RWPE1 (cell line): ENCODE data around the gene CRNKL1.

Source experiments
- CTCF ChIA-PET: fragments of 350-600 bp; sonication (Branson Sonifier 250); formaldehyde crosslinking; extraction: SDS; loops from one replicate; lab custom pipeline; 2021; lab: Yijun Ruan, JAX
- POLR2A ChIA-PET: fragments of 400-600 bp; formaldehyde crosslinking; extraction: SDS; loops from one replicate; lab custom pipeline; 2020; ENCODE audit warnings: antibody characterized with exemption; ENCODE audit not compliant: low non-redundant PET; lab: Yijun Ruan, JAX
- DNase-seq: peaks from one replicate; pipeline ENCODE4 v3.0.0; 2012; ENCODE audit warnings: low spot score
- H3K27ac ChIP-seq: fragments of 450-650 bp; 2 replicates; pipeline ENCODE4 v1.5.1; 2017
- TF ChIP-seq, protein P1 (sequence below): fragments of 450-650 bp; conservative IDR thresholded peaks from 2 replicates; pipeline ENCODE4 v1.5.1; 2017; ENCODE audit warnings: low read depth, mild to moderate bottlenecking

Gene CRNKL1

GRCh38 chr20:20018366-20018765 is 33.9 kb downstream of the CRNKL1 start:
- TF ChIP-seq, protein P1, sequence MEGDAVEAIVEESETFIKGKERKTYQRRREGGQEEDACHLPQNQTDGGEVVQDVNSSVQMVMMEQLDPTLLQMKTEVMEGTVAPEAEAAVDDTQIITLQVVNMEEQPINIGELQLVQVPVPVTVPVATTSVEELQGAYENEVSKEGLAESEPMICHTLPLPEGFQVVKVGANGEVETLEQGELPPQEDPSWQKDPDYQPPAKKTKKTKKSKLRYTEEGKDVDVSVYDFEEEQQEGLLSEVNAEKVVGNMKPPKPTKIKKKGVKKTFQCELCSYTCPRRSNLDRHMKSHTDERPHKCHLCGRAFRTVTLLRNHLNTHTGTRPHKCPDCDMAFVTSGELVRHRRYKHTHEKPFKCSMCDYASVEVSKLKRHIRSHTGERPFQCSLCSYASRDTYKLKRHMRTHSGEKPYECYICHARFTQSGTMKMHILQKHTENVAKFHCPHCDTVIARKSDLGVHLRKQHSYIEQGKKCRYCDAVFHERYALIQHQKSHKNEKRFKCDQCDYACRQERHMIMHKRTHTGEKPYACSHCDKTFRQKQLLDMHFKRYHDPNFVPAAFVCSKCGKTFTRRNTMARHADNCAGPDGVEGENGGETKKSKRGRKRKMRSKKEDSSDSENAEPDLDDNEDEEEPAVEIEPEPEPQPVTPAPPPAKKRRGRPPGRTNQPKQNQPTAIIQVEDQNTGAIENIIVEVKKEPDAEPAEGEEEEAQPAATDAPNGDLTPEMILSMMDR = no peak
- ChIA-PET CTCF (no interaction called here), POLR2A (no interaction called here)
- DNase-seq = no peak
- H3K27ac ChIP-seq = no peak overlapping the region; the same call in 1 of the 2 replicates

GRCh38 chr20:20017844-20018185 is 34.5 kb downstream of the CRNKL1 start:
- CTCF ChIA-PET = no interaction called here
- DNase-seq = peak; percentile 30
- TF ChIP-seq, protein P1 = no peak
- POLR2A ChIA-PET = no interaction called here
- H3K27ac ChIP-seq = peak overlapping the region; percentile 79

DNA sequence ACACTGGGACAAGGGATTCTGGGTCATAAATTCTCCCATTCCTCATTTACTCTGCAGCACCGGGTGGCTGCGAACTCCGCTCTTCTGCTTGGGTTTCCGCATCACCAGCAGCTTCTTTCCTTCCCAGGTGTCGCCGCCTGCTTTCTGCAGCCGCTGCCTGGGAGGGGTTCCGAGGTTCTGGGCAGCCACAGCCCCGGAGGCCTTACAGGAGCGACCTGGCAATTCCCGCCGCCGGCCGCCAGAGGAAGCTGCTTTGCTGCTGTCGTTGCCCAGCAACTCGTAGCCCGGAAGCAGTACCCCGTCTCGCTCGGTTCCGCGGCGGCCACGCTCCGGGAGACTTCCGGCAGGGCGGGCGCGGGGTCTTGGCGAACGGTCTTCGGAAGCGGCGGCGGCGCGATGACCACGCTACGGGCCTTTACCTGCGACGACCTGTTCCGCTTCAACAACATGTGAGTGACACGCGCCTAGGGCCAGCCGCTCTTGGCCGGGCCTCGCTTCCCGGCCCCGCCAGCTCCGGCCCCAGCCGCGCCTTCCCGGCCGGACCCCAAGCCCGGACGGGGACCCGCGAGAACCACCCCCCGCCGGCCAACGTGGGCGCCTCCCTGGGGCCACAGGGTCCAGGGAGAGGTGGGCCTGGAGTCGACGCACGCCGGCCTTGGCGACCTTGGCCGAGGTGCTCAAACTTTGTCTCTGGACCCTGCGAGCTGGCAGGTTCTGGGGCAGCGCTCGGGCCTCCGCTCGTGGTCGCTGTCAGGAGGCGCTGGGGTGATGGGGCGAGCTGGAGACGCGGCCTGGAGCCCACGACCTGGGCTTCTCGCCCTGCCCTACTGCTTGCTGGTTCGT is 35.0 kb downstream of the CRNKL1 start, which contains the start of gene NAA20:
Gene NAA20, plus strand, starts transcription at position 362 of the 843 bp plus-strand sequence. Its CDS starts 35 bp downstream, at position 397.
- POLR2A ChIA-PET = no interaction called here
- H3K27ac ChIP-seq = peak within 1 kb of the TSS; percentile 79
- peak; percentile 92 for DNase-seq
- CTCF ChIA-PET = interaction anchor here (0.6 to 1.1 kb wide), 9 partner anchors 14 to 639 kb away, joined by 3 to 8 read pairs (median 3); no protein-coding TSS in a partner anchor
- TF ChIP-seq, protein P1 = peak; percentile 87

- POLR2A ChIA-PET = no interaction called here
These were observed 37.6 kb downstream of the CRNKL1 start for GRCh38 chr20:20014659-20015058.

DNA sequence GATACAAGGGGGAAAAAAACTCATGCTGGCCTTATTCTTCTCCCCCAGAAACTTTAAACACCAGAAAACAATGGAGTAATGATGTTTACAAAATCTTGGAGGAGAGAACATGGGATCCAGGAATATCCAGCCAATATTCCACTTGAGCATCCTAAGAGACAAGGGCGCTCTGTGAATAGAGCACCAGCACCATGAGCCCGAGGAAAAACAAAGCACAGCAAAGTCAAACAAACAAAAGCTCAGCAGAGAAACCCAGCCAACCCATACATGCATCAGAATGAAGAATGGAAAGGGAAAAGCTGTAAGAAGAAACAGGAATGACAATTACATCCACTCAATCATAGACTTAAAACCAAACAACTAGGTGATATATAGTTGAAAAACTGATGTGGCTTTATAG is 39.7 kb downstream of the CRNKL1 start:
- ChIA-PET POLR2A (no interaction called here), CTCF (no interaction called here)

More at GRCh38 chr20:20014659-20015058, 37.6 kb downstream of the CRNKL1 start:
- TF ChIP-seq, protein P1 = no peak
- H3K27ac ChIP-seq = no peak overlapping the region
- no peak for DNase-seq
- CTCF ChIA-PET = no interaction called here

More for the DNA sequence above, 39.7 kb downstream of the CRNKL1 start:
- H3K27ac ChIP-seq = no peak overlapping the region
- TF ChIP-seq, protein P1 = no peak
- no peak for DNase-seq
